Neural cell (in vitro differentiated cells): ENCODE data around the gene ZNF507. TPM values are rescaled to one million over a fixed set of nuclear protein-coding genes. Genes with fewer than 3 reads are reported as not detected.

Source experiments
- H2AFZ ChIP-seq: fragments of 200-600, 300-800 bp; sonication (generic), shearing (Covaris generic); 2 replicates; pipeline ENCODE4 v1.6.0; 2014; ENCODE audit warnings: low read depth, mild to moderate bottlenecking, antibody characterized with exemption, low read length, moderate library complexity
- H3F3A ChIP-seq: fragments of 200-600 bp; shearing (Covaris generic); 2 replicates; pipeline ENCODE4 v1.6.1; 2016; ENCODE audit warnings: mild to moderate bottlenecking, moderate library complexity, mixed read lengths, antibody characterized with exemption, low read length; ENCODE audit not compliant: insufficient read depth, poor library complexity, severe bottlenecking
- H3K27ac ChIP-seq: fragments of 200-600, 300-800 bp; sonication (generic), shearing (Covaris generic); 2 replicates; pipeline ENCODE4 v1.5.1; 2014; ENCODE audit warnings: mild to moderate bottlenecking, low read length, moderate library complexity
- H3K27me3 ChIP-seq: fragments of 300-800, 200-600 bp; sonication (generic), shearing (Covaris generic); 2 replicates; pipeline ENCODE4 v1.6.0; 2014; ENCODE audit warnings: mild to moderate bottlenecking, low read depth, low read length, moderate library complexity; ENCODE audit not compliant: insufficient read depth
- H3K36me3 ChIP-seq: fragments of 300-800, 200-600 bp; sonication (generic), shearing (Covaris generic); 2 replicates; pipeline ENCODE4 v1.5.1; 2014; ENCODE audit warnings: mild to moderate bottlenecking, antibody characterized with exemption, low read length, moderate library complexity; ENCODE audit not compliant: insufficient read depth
- H3K4me2 ChIP-seq: fragments of 300-800, 200-600 bp; sonication (generic), shearing (Covaris generic); 2 replicates; pipeline ENCODE4 v1.6.0; 2014; ENCODE audit warnings: mild to moderate bottlenecking, low read length
- H3K4me3 ChIP-seq: fragments of 300-800, 200-600 bp; sonication (generic), shearing (Covaris generic); 2 replicates; pipeline ENCODE4 v1.5.1; 2014; ENCODE audit warnings: mild to moderate bottlenecking, low read length, moderate library complexity
- H3K79me2 ChIP-seq: fragments of 200-600 bp; shearing (Covaris generic); replicated peaks from 2 replicates; pipeline ENCODE4 v1.6.0; 2014; ENCODE audit warnings: mild to moderate bottlenecking, low read length, moderate library complexity; ENCODE audit not compliant: insufficient read depth
- H3K9ac ChIP-seq: fragments of 300-800, 200-600 bp; sonication (generic), shearing (Covaris generic); 2 replicates; pipeline ENCODE4 v1.6.1; 2016; ENCODE audit warnings: mild to moderate bottlenecking, low read length, mixed read lengths
- H3K9me2 ChIP-seq: fragments of 200-600 bp; shearing (Covaris generic); 2 replicates; pipeline ENCODE4 v1.6.1; 2016; ENCODE audit warnings: mild to moderate bottlenecking, low read length, mixed read lengths; ENCODE audit not compliant: insufficient read depth
- H3K9me3 ChIP-seq: fragments of 200-600, 300-800 bp; sonication (generic), shearing (Covaris generic); 2 replicates; pipeline ENCODE4 v1.6.1; 2016; ENCODE audit warnings: mild to moderate bottlenecking, mixed run types, low read length, moderate library complexity, mixed read lengths
- H4K20me1 ChIP-seq: fragments of 200-600 bp; shearing (Covaris generic); 2 replicates; pipeline ENCODE4 v1.6.1; 2016; ENCODE audit warnings: mild to moderate bottlenecking, mixed run types; ENCODE audit not compliant: insufficient read depth
- CTCF ChIP-seq: fragments of 450-650 bp; IDR thresholded peaks from 2 replicates; pipeline ENCODE4 v1.5.1; 2014; ENCODE audit warnings: antibody characterized with exemption, mild to moderate bottlenecking, moderate library complexity; ENCODE audit not compliant: poor library complexity, severe bottlenecking
- EP300 ChIP-seq: fragments of 450-650 bp; conservative IDR thresholded peaks from 2 replicates; pipeline ENCODE4 v1.6.1; 2014; ENCODE audit warnings: antibody characterized with exemption, mild to moderate bottlenecking, moderate library complexity; ENCODE audit not compliant: poor library complexity, severe bottlenecking
- EZH2 ChIP-seq: fragments of 200-600, 300-800 bp; shearing (Covaris generic), sonication (generic); IDR thresholded peaks from 2 replicates; pipeline ENCODE4 v1.6.1; 2014; ENCODE audit warnings: antibody characterized with exemption, low read length, borderline replicate concordance, mild to moderate bottlenecking; ENCODE audit not compliant: insufficient read depth, poor library complexity, severe bottlenecking
- MXI1 ChIP-seq: fragments of 450-650 bp; conservative IDR thresholded peaks from 2 replicates; pipeline ENCODE4 v1.6.1; 2014; ENCODE audit warnings: antibody characterized with exemption, mild to moderate bottlenecking; ENCODE audit not compliant: poor library complexity, severe bottlenecking
- POLR2AphosphoS5 ChIP-seq: IDR thresholded peaks from 2 replicates; pipeline ENCODE4 v1.6.1; 2012
- RAD21 ChIP-seq: fragments of 450-650 bp; conservative IDR thresholded peaks from 2 replicates; pipeline ENCODE4 v1.6.1; 2014; ENCODE audit warnings: antibody characterized with exemption, mild to moderate bottlenecking, moderate library complexity
- REST ChIP-seq: IDR thresholded peaks from 2 replicates; pipeline ENCODE4 v1.6.1; 2012; ENCODE audit warnings: borderline replicate concordance
- SMC3 ChIP-seq: fragments of 450-650 bp; conservative IDR thresholded peaks from 2 replicates; pipeline ENCODE4 v1.6.1; 2014; ENCODE audit warnings: antibody characterized with exemption, mild to moderate bottlenecking, moderate library complexity; ENCODE audit not compliant: poor library complexity
- TAF1 ChIP-seq: IDR thresholded peaks from 2 replicates; pipeline ENCODE4 v1.6.1; 2012; ENCODE audit warnings: low read depth
- polyA plus RNA-seq: library from polyadenylated mRNA; depleted of rRNA; stranded (reverse); fragments of >200 nt; gene quantifications from 2 replicates; pipeline ENCODE4 v1.2.3, GENCODE V29; 2014

The ZNF507 gene
- polyA plus RNA-seq, 1 donor from 2014 or later = 9.9 TPM

GRCh38 chr19:32416749-32417456 lies 71.5 kb downstream of the ZNF507 start:
- H3K36me3 ChIP-seq = no peaks in the 10 kb centered on the region
- H3K27ac ChIP-seq = no peak overlapping the region

GRCh38 chr19:32418155-32418554 lies 72.7 kb downstream of the ZNF507 start:
- no peaks in the 10 kb centered on the region for H3K27me3 ChIP-seq
- no peak overlapping the region for H3K9ac ChIP-seq
- no peaks in the 10 kb centered on the region for H4K20me1 ChIP-seq
- no peaks in the 10 kb centered on the region for H3K9me3 ChIP-seq
- H3K79me2 ChIP-seq = no peaks in the 10 kb centered on the region
- H2AFZ ChIP-seq = no peak overlapping the region
- H3K4me2 ChIP-seq = no peak overlapping the region
- no peak overlapping the region for H3K4me3 ChIP-seq
- H3K36me3 ChIP-seq = no peaks in the 10 kb centered on the region
- no peak overlapping the region for H3K27ac ChIP-seq
- no peaks in the 10 kb centered on the region for H3K9me2 ChIP-seq
- H3F3A ChIP-seq = no peaks in the 10 kb centered on the region
- TF ChIP-seq CTCF = no peak
- TF ChIP-seq MXI1 = no peak
- TF ChIP-seq TAF1 = no peak
- no peak for TF ChIP-seq REST
- TF ChIP-seq EZH2 = no peak

More at GRCh38 chr19:32416749-32417456, 71.5 kb downstream of the ZNF507 start:
- Histone ChIP-seq H3K9ac (no peak overlapping the region), H3K9me2 (no peaks in the 10 kb centered on the region), H3K79me2 (no peaks in the 10 kb centered on the region), H2AFZ (no peak overlapping the region), H3K4me3 (no peak overlapping the region), H3K4me2 (no peak overlapping the region), H4K20me1 (no peaks in the 10 kb centered on the region), H3K27me3 (no peaks in the 10 kb centered on the region), H3K9me3 (no peaks in the 10 kb centered on the region), H3F3A (no peaks in the 10 kb centered on the region)
- TF ChIP-seq SMC3 (no peak), TAF1 (no peak), EP300 (no peak), RAD21 (no peak), POLR2AphosphoS5 (no peak), REST (no peak), EZH2 (no peak), CTCF (no peak), MXI1 (no peak)
